Stimulated activated CD8-positive, alpha-beta memory T cell treated with anti-CD3 and anti-CD28 coated beads, Interleukin-4, amount 100 ng/mL, for 24 hours (primary cell): ENCODE results near the gene B4GALT5.

Experiments used
- DNase-seq: peaks from one replicate; pipeline ENCODE4 v3.0.0-alpha.2; 2020; ENCODE audit warnings: low read depth

B4GALT5 gene

GRCh38 chr20:49583669-49584417 is 129.8 kb downstream of the B4GALT5 start:
- DNase-seq: no peak

GRCh38 chr20:49583343-49583668 is 130.4 kb downstream of the B4GALT5 start:
- no peak for DNase-seq
